Measurements from ENCODE around the gene ANTXR1.
"Not testable (repeated sequence)": the region's sequence is repeated elsewhere in the genome, so short reads cannot be mapped to it uniquely, and the experiment has no call there.

ANTXR1 gene

DNA sequence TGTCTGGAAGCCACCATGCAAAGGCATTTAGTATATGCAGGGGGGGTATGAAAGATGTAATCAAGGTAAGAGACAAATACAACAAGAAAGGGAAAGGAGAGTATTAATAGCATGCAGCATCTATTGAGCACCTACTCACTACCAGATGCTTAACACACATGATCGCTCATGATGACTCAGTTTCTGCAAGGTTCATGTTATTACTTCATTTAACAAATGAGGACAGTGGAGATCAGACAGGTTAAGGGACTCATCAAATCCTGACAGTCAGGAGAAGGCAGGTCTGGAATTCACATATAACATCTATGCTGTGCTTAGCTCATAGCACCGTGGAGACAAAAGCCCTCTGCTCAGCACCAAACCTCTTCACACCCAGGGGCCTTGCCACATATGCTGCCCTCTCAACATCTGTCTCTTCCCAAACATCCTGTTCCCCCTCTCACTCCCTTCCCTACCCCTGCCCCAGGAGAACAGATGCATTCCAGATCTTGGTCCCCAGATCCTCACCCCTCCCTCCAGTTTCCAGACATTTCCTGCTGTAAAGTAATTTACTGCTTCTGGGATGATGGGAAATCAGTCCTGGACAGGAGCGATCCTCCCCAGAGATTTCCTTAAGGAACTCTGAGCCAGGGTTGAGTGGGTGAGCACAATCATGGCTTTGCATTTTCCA, 155.3 kb downstream of the ANTXR1 start:
- no peak for DNase-seq
- in situ Hi-C loops (cut with MboI; ENCODE audit: low pct_unique_long_range_greater_than_20kb, low sequenced_read_pairs): no loop called here

DNA sequence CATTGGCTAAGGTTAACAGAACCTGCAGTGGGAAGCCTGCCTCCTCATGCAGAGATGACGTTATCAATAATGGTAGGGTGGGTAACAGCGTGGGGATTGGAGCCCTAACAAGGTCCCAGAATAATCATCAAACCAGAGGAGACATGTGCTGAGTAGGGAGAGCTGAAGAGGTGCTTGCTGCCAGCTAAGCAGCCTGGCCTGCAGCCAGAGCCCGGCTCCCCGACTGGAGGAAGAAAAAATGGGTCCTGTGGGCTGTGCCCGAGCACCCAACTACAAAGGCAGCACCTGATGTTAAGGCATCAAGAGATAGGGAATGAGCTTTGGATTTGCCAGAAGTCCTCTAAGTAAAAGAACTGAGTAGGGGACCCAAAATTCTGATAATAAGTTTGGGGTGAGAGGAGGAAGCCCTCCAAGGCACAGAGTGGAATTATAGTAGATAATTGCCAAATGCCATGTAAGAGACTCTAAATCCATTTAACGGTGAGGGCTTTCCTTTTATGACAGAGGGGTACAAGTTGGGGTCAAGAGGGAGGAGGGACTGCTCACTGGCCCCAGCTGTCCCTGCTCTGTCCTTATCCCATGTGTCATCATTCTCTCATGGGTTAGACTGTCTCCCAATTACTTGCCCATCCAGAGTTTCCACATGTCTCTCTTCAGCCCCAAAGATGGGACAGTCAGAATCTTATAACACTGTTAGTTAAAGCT, 156.1 kb downstream of the ANTXR1 start:
- in situ Hi-C loops (cut with MboI; ENCODE audit: low pct_unique_long_range_greater_than_20kb, low sequenced_read_pairs): no loop called here
- DNase-seq: no peak

DNA sequence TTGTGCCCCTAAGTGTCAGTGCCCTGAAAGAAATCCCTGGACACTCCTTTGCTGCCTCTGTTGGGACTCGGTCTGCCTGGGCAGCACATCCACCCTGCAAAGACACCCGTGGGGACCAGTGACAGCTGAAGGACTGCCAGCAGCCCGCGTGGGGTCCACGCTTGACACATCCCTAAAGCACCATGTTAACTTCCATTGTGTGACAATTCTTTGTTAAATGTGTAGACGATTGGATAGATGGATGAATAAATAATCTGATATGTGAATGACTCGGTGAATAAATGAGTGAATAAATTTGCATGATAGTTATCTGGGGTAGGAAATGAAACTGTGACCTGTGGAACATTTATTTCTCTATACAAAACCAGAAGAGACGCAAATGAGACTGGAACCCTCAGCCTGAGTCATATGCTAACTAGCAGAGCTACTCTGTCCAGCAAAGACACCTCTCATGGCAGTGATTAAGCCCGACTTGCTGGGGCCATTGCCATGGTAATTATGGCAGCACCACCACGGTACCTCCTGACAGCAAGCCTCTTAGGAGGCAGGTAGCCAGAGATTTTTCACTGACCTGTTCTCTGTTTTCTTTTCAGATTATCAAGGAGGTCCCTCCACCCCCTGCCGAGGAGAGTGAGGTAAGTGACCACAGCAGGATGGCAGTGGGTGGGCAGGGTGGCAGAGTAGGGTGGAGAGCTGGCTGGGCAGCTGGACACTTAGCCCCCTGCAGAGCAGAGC, 156.8 kb downstream of the ANTXR1 start:
- DNase-seq: no peak
- in situ Hi-C loops (cut with MboI; ENCODE audit: low pct_unique_long_range_greater_than_20kb, low sequenced_read_pairs): no loop called here

DNA sequence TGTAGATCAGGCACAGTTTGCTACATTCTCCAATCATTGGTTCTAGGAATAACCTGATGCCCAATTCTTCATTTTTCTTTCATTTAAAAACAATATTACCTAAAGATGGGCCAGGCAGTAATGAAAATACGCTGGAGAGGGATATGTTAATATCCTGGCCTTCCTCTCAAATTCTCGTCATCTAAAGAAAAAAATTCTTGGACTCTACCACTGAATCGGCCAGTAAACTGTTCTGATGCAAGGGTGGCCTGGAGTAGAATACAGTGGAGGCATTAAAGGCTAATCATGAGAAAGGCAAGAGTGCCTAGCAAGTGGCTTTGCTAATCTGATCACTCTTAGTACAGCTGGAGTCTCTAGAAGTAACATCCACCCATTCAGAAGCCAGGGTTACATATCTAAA, 157.7 kb downstream of the ANTXR1 start:
- in situ Hi-C loops (cut with MboI; ENCODE audit: low pct_unique_long_range_greater_than_20kb, low sequenced_read_pairs): no loop called here
- DNase-seq: no peak

DNA sequence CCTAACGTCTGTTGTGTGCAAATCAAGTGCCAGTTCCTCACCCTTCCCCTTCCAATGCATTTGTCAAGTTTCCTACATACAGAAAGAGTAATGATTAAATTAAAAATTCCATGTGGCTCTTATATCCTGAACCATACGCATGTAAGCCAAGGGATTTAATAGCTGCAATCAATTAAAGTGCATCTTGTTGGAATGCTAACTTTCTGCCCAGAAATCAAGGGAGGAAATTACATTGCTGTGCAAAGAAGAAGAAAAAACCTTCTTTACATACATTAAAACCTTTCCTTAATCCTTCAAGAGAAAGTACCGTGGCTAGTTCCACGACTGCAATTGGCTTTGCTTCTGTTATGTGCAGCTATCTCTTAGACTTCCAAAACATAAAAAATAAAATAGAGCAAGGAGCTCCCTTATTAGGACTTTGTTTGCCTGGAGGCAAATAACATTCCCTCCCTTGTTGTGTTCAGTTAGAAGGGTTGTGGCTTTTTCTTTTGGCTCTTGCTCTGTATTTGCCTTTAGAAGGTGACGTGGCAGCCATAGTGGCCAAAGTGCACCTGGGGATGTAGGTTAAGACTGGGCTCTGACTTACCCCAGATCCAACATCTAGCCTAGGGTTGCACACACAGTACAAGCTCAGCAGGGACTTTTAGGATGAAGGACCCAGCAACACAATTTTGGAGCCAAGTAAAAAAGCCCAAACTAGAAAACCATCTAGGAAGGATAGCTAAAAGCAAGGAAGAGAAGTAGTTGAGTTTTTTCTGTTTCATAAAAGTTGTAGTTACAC, 158.3 kb downstream of the ANTXR1 start:
- in situ Hi-C loops (cut with MboI; ENCODE audit: low pct_unique_long_range_greater_than_20kb, low sequenced_read_pairs): no loop called here

DNA sequence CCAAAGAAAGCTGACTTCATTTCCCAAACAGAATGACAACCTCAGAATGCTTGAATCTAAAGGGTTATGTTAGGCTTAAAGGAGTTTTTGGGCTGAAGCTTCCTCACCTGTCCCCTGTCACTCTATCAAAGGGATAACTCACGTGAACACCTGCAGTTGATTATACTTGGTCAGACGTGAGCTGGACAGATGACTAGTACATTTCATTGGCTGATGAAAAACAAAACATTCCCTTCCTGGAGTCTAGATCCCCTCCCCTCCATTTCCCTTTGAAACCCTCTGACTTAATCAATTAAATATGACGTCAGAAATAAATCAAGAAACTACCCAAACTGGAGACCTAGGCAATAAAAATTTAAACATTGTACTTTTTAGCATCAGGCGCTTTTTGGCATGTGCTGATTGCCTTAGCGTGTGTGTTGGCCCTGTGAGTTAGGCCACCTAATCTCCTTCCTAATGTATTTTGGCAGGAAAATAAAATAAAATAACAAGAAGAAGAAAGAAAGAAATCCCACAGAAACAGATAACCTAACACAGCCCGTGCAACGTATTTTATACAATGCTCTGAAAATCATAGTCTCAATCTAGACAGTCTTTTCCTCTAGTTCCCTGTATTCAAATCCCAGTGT, 159.0 kb downstream of the ANTXR1 start:
- no peak for DNase-seq
- in situ Hi-C loops (cut with MboI; ENCODE audit: low pct_unique_long_range_greater_than_20kb, low sequenced_read_pairs): no loop called here

More for the DNA sequence above, 158.3 kb downstream of the ANTXR1 start:
- DNase-seq: no peak

DNA sequence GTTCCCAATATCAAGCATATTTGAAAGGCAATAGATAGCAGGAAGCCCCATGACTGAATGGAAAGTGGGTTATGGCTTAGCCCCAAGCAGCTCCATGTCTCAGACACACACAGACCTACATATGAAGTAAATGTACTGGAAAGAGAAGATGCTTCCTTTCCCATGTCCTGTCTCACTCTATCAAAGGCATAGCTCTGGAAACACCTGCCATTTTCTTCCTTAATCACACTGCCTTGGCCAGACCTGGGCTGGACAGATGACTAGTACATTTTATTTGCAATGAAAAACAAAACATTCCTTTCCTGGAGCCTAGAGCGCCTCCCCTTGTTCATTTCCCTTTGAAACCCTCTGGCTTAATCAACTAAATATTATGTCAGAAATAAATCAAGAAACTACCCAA, 160.7 kb downstream of the ANTXR1 start:
- in situ Hi-C loops (cut with MboI; ENCODE audit: low pct_unique_long_range_greater_than_20kb, low sequenced_read_pairs): no loop called here
- DNase-seq: no peak

DNA sequence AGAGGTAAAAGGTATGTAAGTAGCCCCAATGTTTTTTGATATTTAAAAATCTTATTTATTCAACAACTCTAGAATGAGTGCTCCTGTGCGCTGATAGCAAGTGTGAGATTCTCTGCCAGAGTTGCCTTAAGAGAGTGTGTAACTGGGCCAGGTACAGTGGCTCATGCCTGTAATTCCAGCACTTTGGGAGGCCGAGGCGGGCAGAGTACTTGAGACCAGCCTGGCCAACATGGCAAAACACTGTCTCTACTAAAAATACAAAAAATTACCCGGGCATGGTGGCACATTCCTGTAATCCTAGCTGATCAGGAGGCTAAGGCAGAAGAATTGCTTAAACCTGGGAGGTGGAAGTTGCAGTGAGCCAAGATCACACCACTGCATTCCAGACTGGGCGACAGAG, 161.2 kb downstream of the ANTXR1 start:
- DNase-seq; in situ Hi-C loops (cut with MboI; ENCODE audit: low pct_unique_long_range_greater_than_20kb, low sequenced_read_pairs): not testable (repeated sequence)

DNA sequence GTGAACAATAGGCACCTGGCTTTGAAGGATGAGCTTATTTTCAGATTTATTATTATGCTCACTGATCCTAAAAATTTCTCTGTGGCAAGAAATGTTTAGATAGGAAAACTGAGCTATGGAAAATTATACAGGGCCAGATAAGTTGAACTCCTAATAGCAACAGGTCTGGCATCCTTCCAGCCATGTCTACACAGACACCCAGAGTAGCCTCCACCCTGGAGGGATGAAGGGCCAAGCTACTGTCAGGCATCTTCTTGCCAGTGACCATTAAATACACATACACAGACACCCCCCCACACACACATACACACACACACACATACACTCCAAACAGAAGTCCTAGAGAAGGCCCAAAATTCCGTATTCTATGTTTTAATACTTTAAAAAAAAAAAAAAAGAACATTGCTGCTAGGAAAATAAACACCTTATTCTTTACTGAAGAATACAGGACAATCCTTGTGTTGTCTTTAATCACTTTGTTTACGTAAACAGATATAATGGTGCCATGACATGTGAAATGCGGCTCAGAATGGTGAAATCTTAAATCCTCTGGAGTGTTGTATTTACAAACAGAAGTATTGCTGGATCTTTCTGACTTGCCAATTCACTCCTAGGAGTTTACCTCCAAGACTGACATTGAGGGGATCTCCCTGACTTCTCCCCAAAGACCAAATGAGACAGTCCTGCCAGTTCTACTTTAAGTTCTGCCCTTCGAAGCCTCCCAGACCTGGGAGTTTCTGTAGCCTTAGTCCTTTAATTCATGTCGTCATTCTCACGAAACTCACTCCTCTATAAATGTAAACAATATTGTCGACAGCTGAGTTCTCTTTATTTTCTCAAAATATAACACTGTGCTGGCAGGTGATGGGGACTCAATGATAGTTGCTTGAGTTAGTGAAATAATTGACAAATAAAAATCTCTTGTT, 163.1 kb downstream of the ANTXR1 start:
- in situ Hi-C loops (cut with MboI; ENCODE audit: low pct_unique_long_range_greater_than_20kb, low sequenced_read_pairs): no loop called here
- no peak for DNase-seq

DNA sequence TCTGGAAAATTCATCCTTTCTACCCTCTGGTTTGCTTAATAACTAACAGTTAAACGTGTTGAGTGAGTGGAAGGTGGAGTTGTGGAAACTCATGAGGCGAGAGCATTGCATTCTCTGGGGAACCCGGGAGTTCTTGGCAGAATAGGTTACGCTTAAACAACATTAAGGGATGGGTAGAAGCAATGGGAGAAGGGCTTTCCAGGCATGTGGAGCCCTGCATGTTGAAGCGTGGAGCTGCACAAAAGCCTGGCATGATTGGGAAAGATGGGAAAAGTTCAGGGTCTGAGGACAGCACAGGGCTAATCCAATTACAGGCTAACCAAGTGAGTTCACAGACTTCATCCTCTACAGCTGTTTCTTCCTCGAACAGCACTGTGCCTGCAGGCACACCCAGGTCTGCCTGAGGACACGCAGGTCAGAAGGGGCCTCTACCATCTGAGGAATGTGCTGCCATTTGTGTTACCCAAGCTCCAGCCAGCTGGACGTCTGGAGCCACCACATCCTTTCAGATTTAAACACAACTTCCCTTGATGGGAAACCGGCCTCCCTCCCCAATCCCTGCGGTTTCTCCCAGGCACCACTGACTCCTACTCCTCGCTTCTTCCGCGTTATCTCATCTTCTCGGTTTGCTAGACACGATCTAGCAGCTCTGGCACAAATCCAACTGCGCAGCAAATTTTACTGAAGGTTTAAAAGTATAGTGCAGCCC, 164.2 kb downstream of the ANTXR1 start:
- in situ Hi-C loops (cut with MboI; ENCODE audit: low pct_unique_long_range_greater_than_20kb, low sequenced_read_pairs): no loop called here
- DNase-seq: peak; percentile 95

DNA sequence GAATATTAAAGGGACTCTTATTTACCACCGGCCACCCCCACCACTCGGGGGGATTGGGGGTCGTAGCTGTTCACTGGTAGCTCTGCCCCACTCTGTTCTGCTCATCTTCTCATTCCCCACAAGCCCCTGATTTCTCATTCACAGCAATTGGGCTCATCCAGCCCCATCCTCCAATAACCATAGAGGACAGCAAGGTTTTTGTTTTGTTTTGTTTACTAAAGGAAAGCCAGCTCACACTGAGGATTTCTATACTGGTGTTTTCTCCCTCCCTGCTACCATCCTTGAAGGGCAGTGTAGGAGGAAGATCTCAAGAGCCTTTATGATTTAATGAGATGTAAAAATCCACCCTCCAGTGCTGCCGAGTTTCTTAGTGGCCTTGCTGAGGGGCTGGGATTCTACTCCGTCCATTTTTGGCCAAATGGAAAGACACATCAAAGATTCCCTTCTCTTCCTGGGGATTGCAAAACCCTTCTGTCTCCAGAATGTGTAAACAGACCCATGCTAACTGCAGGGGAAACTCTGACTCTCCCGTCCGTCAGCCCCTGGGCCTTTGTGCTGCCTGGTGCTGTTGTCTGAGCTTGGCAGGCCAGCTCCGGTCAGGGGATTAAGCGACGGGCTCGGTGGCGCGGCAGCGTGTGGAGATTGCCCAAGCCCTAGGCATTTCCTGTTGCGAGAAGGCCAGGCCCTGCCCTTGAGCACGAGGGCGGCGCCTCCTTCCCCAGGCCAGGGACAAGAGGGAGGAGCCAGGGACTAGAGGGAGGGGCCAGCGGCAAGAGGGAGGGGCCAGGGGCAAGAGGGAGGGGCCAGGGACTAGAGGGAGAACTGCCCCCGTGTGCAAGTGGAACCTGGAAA, 165.0 kb downstream of the ANTXR1 start:
- peak; percentile 90 for DNase-seq

DNA sequence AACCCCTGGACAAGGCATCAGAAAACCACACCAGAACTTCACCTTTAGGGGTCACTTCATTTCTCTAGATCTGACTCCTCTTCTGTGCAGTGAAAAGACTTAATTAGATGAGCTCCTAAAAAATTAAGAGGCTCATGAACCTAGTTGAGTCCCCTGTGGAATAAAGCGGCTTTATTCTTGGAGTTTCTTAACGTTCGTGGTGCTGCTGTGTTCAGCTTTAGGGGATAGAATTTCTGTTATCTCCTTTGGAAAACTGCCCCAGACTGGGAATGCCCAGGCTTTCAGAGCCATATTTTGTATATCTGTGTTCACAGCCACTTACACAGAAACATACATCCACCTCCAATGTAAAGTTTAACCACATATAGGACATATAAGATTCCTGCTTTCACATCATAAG, 165.8 kb downstream of the ANTXR1 start:
- in situ Hi-C loops (cut with MboI; ENCODE audit: low pct_unique_long_range_greater_than_20kb, low sequenced_read_pairs): no loop called here
- DNase-seq: no peak

More for the DNA sequence above, 165.0 kb downstream of the ANTXR1 start:
- in situ Hi-C loops (cut with MboI; ENCODE audit: low pct_unique_long_range_greater_than_20kb, low sequenced_read_pairs): no loop called here

DNA sequence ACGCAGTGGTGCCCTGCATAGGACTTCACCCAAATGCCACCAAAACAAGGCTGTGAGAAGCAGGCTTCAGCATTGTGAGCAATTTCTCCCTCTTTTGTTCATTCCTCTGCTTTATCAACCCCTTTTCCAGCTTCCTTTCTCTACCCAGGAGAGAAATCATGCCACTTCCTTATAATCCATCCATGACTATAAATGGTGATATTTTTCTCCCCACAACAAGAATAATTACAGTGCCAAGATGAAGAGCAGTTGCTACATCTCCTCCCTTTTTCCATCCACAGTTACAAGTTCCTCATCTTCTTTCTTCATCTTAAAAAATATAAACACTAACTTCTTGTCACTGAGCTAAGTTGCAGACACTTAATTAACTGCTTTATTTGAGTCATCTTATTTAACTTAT, 167.2 kb downstream of the ANTXR1 start:
- peak; percentile 29 for DNase-seq
- in situ Hi-C loops (cut with MboI; ENCODE audit: low pct_unique_long_range_greater_than_20kb, low sequenced_read_pairs): no loop called here

DNA sequence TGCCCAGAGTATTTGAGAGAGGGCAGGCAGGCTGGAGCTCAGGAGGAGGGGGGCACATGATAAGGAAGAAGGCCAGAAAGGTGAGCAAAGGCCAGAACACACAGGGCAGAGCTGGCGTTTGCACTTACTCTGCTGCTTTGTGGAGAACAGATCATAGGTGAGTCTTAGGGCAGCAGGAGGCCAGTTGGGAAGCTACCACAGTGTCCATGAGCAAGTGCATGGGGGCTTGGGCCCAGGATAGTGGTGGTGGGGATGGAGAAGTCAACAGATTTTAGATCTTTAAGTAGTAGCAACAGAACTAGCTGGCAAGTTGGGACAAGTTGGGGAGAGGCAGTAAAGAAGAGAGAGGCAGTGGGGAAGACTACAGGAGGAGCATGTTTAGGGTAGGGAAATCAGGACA, 168.0 kb downstream of the ANTXR1 start:
- DNase-seq: no peak
- in situ Hi-C loops (cut with MboI; ENCODE audit: low pct_unique_long_range_greater_than_20kb, low sequenced_read_pairs): no loop called here

DNA sequence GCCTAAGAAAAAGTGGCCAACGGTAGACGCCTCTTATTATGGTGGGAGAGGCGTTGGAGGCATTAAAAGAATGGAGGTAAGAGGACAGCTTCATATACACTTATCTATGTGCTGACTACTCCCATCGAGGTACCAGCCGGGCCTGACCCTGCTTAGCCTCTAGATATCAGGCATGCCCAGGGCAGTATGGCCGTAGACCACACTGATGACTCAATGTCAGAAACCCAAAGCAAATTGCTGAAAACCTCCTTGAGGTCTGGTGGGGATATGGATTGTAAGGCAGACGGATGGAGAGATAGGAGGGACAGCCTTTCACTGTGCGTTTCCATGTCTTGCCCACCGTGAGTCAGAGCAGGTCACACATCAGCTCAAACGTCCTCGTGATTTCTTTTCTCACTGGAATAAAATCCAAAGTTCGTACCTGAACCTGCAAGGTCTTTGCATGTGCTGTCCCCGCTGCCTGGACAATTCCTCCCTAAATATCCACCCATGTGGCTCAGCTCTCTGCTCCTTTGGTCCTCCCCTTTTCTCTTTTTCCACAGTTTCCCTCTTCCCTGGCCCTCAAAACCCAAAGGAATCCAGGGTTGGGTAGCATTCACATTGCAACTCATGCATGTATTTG, 168.9 kb downstream of the ANTXR1 start:
- in situ Hi-C loops (cut with MboI; ENCODE audit: low pct_unique_long_range_greater_than_20kb, low sequenced_read_pairs): no loop called here
- peak; percentile 49 for DNase-seq

DNA sequence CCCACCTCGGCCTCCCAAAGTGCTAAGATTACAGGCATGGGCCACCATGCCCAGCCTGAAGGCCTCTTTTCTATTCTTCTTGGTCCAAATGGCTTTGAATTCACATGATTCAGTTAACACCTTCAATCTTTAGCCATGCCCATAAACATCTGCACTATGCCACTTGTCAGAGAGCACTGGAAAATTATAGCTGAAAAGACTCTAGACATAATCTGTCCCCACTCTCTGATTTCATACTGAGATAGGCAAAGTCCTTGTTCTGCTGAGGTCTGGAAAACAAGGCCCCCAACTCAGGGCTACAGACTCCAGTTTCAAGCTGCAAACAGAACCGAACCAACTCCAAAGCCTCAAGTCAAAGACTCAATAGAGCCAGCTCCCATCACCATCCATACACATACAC, 170.7 kb downstream of the ANTXR1 start:
- no peak for DNase-seq
- in situ Hi-C loops (cut with MboI; ENCODE audit: low pct_unique_long_range_greater_than_20kb, low sequenced_read_pairs): no loop called here
